ENCODE results near the gene KRTAP15-1.

Gene KRTAP15-1, protein sequence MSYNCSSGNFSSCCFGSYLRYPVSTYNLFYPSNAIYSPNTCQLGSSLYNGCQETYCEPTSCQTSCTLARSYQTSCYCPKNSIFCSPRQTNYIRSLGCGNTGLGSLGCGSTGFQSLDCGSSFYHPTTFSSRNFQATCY

DNA sequence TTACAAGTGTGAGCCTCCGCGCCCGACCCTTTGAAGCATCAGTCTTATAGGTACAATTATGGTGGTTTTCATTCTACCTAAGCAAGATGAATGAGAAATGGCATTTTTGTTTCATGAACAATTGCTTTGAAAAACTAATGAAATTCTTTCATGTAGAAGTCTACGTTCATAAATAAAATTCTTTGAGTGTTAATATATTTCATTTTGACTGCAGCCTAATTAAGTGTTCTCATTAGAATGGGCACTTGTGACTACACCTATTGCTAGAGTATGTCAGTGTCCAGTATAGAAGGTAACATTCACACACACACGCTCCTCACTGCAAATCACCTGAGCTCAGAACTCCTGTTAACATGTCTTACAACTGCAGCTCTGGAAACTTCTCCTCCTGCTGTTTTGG is at the start of gene KRTAP15-1:
KRTAP15-1 (plus strand) TSS at position 301 of the 400 bp plus-strand sequence; CDS start at position 354, 53 bp downstream.
- DNase-seq (ENCODE audit: low read depth, low spot score), result no peak
- H3K27ac ChIP-seq, result no peak within 1 kb of the TSS

DNA sequence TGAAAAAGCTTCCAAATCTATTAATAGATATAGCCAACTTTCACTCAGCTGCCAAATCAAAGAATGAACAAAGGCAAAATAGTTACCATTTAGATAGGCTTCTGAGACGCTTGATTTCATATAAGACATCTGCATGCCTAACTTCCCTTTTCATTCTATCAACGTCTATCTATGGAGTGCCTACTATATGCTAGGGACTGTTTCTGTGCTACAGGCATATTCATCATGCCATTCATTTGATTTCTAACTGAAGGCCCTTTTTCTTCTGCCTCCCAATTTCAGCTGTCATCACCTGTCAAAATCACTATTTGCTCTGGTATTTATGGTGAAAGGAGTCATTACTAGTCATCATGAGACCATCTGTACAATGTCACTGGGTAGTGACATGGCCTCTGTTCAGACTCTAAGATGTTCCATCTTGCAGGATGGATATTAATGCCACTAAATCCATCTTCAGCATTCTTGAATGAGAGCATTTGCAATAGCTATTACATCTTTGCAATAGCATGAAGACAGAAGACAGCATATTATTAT is 48.5 kb upstream of the KRTAP15-1 start:
- H3K27ac ChIP-seq, result no peak overlapping the region
- no peak for DNase-seq (ENCODE audit: low read depth, low spot score)

DNA sequence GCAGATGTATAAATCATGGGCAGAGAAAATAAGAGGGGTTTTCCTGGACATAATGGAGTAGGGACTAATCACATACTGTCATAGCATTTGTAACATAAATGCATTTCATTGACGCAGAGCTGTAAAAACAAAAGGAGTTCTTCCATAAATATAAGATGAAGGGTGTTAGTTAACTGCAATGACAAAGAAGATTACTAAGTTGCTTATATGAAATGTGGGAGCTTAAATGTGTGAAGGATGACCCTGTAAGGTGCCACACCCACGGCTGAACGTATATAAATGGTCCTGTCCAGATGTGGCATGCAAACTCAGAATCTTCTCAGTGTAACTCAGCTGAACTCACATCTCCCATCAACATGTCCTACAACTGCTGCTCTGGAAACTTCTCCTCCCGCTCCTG is 44.3 kb upstream of the KRTAP15-1 start, which contains the start of gene KRTAP13-1:
KRTAP13-1 (plus strand) TSS at position 301 of the 400 bp plus-strand sequence; CDS start at position 357, 56 bp downstream.
- no peak within 1 kb of the TSS for H3K27ac ChIP-seq

DNA sequence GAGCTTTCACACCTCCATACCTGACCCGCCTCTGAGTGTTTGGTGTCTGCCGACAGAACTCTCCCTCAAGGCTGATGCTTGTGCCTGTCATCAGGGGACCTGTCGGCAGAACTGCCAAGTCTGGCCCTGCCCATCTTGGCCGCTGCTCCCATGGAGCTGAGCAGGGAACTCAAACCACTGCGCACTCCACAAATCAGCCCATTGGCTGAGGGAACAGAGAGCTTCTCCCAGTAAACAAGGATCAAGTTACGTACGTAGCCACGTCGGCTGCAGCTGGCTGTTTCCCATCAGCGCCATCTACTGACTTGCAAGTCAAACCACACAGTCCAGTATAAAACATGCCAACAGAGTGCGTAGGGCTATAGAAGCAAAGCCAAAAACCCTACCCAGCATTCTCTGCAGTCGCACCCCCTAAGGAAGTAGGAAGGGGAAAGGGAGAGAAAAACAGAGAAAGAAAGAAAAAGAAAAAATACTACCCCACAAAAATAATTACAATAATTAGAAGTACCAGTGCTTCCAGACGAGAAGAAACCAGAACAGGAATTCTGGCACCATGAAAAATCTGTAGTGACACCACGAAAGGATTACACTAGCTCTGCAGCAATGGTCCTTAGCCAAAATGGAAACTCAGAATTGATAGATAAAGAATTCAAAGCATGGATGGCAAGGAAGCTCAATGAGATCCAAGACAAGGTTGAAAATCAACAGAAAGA is 31.1 kb upstream of the KRTAP15-1 start:
- DNase-seq (ENCODE audit: low read depth, low spot score), result peak; percentile 82
- H3K27ac ChIP-seq, result no peak overlapping the region

More for the DNA sequence above, 44.3 kb upstream of the KRTAP15-1 start, which contains the start of gene KRTAP13-1:
- no peak for DNase-seq (ENCODE audit: low read depth, low spot score)

DNA sequence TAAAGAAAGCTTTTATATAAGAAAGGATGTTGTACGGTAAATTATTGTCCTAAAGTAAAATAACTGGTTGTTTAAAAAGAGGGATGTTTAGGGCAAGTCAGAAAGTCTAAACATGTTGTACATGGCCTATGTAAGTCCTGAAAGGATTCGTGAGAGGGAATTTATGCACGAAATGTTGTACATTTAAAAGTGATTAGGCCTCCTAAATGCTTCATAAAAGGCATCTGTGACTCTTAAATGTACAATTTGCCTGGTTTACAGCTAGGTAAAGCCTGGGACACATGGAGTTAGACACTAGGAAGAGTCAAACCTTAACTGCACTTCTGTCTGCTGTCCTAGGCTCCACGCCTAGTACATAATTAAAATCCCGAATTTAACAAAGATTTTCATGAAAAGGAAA is 24.1 kb upstream of the KRTAP15-1 start:
- DNase-seq (ENCODE audit: low read depth, low spot score), result no peak

DNA sequence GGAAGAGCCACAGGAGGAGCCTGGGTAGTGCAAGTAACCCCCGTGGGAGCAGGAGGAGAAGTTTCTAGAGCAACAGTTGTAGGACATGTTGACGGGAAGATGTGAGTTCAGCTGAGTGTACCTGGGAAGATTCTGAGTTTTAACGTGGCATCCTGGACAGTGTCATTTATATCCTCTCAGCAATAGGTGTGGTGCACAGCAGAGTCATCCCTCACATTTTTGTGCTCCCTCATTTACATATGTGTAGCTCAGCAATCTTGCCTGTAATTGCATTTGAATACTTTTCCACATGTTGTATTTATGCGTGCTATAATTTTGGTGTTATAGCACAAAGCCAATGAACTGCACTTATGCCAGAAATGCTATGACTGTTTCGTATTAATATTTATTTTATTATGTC is 14.2 kb upstream of the KRTAP15-1 start, which contains the start of gene KRTAP13-3:
KRTAP13-3 (minus strand) TSS at position 101 of the 400 bp plus-strand sequence; CDS start at position 87, 14 bp downstream.
- no peak within 1 kb of the TSS for H3K27ac ChIP-seq
- no peak for DNase-seq (ENCODE audit: low read depth, low spot score)

More for the DNA sequence above, 24.1 kb upstream of the KRTAP15-1 start:
- no peak overlapping the region for H3K27ac ChIP-seq

DNA sequence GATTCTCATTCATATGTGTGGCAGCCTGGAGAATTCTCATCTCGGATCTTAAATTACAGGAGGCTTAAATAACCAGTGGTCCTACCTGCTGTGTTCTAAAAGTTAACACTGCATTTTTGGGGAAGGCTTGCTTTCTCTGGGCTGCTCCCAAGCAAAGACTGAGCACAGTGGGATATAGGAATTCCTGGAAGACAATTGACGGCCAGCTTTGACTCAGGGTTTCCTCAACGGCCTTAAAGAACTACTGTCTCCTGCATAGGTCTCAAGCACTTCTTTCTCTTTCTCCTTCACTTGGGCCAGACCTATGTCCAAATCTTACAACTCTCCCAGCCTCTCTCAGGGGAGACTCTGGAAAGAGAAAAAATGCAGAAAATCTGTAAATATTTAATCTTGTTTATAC is 13.3 kb upstream of the KRTAP15-1 start:
- no peak overlapping the region for H3K27ac ChIP-seq
- no peak for DNase-seq (ENCODE audit: low read depth, low spot score)

DNA sequence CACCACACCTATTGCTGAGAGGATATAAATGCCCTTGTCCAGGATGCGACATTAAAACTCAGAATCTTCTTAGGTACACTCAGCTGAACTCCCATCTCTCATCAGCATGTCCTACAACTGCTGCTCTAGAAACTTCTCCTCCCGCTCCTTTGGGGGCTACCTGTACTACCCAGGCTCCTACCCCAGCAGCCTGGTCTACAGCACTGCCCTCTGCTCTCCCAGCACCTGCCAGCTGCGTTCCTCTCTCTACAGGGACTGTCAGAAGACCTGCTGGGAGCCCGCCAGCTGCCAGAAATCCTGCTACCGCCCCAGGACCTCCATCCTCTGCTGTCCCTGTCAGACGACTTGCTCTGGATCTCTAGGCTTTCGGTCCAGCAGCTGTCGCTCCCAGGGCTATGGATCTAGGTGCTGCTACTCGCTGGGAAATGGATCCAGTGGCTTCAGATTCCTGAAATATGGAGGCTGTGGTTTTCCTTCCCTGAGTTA is 9.9 kb upstream of the KRTAP15-1 start, which contains the start of gene KRTAP13-4:
KRTAP13-4 (plus strand) TSS at position 51 of the 486 bp plus-strand sequence; CDS start at position 107, 56 bp downstream.
- no peak for DNase-seq (ENCODE audit: low read depth, low spot score)
- no peak within 1 kb of the TSS for H3K27ac ChIP-seq

DNA sequence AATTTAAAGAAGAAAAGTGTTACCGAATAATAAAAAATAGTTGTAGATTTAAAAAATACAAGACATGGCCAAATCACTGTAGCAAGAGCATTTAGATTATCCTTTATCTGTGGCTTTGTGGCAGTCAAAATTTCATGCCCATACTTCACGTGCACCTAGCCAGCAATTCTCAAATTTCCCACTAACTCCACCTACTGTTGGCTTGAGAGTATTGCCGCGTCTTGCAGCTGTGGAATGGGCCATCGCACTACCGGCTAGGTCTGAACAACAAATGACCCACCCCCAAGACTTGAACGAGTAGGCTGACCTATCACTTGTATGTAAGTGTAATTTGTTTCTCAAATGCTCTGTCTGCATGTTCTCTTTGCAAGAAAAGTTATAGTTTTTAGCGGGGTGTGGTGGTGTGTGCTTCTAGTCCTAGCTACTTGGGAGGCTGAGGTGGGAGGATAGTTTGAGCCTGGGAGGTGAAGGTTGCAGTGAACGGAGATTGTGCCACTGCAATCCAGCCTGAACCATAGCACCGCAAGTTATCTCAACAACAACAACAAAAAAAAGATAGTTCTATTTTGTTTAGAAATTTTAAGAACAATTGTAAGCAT is 5.9 kb upstream of the KRTAP15-1 start:
- DNase-seq (ENCODE audit: low read depth, low spot score), result no peak
- no peak overlapping the region for H3K27ac ChIP-seq

DNA sequence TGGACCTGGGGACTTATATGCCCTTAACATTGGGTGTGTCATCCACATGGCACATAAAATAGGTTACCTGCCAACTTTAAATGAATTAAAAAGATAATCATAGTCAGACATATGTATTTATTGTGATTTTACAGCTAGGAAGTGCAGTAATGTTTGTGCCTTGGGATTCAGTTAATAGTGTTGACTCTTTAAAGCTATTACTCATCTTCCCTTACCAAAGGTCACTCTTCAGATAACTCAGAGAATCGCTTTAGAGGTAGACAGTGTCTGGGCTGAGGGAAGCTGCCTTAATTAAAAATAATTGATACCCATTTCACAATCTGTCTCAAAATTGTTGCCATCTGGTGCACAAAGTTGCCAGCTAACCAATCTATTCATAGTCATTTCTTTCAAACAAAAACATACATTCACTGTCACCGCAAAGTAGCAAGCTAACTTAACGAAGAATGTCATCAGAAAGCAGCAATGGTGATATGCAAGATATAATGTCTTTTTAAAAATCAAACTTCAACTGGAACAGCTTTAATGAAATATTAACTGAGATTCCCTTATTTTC is 3.0 kb upstream of the KRTAP15-1 start:
- H3K27ac ChIP-seq, result no peak overlapping the region
- no peak for DNase-seq (ENCODE audit: low read depth, low spot score)

DNA sequence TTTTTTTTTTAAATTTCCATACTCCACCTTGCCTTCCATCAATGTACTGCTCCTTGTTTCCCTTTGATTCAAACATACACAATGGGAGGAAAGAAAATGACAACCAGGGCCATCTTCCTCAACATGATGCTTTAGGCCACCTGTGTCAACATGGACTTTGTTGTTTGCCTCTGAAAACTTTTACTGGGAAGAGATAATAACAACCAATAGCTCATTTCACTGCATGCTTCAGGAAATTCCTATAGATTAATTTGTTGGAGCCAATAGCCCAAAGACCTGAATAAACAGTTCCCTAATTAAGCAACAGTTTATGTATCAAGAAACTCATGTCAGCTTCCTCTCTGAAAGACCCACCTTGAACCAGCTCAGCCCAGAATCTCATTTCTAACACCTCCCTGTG is 3.2 kb downstream of the KRTAP15-1 start:
- H3K27ac ChIP-seq, result no peak overlapping the region
- no peak for DNase-seq (ENCODE audit: low read depth, low spot score)

DNA sequence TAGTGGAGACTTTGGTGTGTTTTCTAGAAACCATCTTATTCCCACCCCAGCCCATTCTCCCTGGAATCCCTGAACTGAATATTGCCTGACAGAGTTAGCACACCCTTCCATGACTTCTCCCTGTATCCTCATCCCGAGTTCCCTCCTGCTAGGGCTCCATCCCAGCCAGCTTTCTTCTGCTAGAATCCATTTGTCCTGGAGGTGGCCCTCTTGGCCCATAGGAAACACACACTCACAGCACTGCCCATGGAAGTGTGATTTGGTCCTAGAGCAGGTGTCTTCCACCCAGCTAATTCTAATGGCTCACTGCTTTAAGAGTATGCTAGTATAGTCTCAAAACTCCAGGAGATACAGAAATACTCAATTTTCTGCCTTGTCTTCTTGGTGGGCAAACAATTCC is 4.1 kb downstream of the KRTAP15-1 start:
- DNase-seq (ENCODE audit: low read depth, low spot score), result no peak

DNA sequence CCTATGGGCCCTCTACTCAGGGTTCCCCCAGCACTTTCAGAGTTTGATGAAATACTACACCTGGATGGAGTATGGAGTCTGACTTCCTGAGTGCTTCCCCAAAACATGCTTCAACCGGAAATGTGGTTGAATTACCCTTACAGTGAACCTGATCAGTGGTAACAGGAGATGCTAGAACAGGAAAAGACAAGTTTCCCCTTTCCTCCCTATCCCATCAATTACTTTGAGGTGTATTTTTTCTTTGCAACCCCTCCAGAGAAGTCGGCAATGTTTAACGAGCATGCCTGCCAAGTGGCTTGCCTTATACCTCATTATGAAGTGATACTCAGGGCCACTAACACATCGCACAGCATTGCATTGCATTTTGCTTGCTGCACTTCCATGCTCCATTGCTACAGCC is 7.0 kb downstream of the KRTAP15-1 start:
- DNase-seq (ENCODE audit: low read depth, low spot score), result no peak
- H3K27ac ChIP-seq, result no peak overlapping the region

More for the DNA sequence above, 4.1 kb downstream of the KRTAP15-1 start:
- H3K27ac ChIP-seq, result no peak overlapping the region

DNA sequence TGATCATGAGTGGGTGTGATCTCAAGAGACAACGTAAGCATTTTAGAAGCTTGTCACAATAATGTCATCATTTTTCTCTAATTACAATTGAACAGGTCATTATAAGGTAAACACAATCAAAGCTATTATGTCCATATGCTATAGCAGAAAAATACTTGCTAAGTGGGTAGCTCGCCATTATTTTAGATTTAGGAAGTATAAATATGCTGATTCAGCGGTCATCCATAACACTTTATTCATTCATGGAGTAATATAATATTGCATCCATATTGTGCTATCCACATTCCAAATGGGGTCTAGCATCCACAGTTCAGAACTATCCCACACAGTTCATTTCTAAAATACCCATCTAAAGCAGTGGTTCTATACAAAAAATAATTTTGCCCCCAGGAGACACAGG is 8.4 kb downstream of the KRTAP15-1 start:
- DNase-seq (ENCODE audit: low read depth, low spot score), result no peak
- H3K27ac ChIP-seq, result no peak overlapping the region

DNA sequence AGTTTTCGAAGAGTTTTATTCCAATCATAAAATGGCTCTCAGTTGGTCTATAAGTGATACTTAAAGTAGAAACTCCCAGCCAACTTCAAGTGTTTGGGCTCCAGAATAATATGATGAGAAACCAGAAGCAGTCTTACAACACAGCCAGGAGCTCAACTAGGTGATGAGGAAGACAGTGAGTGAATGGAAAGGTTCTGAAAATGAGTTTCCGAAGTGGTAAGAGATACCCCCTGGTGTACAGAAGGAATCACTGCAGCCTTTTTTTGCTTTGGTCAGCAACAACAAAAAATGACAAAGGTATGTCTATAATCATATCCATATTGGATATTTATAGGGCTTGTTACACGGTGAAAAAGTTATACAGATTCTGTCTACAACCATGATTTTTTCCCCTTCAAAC is 23.6 kb downstream of the KRTAP15-1 start:
- H3K27ac ChIP-seq, result no peak overlapping the region
- no peak for DNase-seq (ENCODE audit: low read depth, low spot score)

DNA sequence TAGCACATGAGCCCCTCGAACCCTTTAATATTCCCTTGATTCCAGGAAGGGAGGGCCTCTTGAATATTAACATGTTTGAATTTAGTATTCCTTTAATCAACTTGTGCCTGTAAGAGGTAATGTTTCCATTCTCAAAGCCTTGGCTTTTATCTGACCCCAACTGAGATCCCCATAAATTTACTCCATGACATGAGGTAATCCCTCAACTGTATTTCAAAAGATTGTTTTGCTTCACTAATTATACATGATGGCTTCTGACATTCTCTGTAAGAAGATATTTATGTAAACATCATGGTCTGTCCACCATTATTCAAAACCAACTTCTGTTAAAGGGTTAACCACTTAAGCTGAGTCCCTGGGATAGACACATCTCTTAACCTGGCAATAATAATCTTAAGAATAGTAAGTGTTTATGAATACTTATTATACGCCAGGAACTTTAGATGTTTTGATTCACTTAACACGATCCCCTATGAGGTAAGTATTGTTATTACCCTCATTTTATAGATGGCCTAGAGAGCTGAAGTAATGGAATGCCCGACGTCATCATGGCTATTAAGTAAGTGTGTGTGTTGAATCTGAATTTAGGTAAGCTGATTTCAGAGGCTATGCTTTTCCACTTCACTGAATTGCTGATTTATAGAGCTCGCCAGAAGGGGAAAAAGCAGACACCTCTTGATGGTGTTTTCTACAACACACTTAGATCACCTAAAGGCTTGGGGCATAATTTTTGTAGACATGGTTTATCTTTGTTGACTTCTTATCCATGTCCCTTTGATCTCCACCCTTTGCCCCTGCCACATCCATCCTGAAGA is 29.0 kb downstream of the KRTAP15-1 start:
- no peak overlapping the region for H3K27ac ChIP-seq

DNA sequence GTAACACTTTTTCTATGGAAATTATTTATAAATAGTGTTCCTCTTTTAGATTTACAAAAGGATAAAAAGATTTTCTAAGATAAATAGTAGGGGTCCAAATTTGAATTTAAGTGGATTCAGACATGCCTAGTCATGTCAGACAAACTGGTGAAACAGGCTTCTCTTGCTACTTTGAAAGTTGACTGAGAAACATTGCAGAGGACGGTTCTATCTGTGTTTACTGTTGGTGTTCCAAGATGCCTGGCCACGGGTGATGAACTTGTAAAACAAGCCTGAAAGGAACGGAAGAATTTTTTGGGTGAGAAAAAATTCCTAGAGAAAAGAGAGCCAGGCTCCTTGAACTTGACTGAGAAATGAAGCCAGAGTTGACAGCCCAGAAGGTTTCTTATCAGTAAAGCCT is 37.9 kb downstream of the KRTAP15-1 start:
- DNase-seq (ENCODE audit: low read depth, low spot score), result peak; percentile 29
- H3K27ac ChIP-seq, result peak overlapping the region; percentile 29

More for the DNA sequence above, 29.0 kb downstream of the KRTAP15-1 start:
- no peak for DNase-seq (ENCODE audit: low read depth, low spot score)

DNA sequence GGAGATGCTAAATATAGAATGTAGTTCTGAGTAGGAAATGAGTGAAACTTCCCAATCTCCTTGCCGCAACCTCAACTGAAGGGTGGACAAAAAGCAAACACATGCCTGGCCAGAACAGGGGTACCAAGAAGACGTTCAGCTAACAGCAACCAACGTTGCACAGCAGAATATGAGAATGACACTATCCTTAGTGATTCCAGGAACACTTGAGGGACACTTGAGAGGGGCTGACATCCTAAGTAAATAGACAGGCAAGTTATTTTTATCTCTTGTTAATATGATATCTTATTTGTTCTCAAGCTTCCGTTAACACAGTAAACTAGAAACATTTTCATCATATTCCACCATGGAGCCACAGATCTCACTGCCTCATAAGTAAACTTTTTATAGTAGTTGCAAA is 39.2 kb downstream of the KRTAP15-1 start:
- no peak overlapping the region for H3K27ac ChIP-seq
- no peak for DNase-seq (ENCODE audit: low read depth, low spot score)

DNA sequence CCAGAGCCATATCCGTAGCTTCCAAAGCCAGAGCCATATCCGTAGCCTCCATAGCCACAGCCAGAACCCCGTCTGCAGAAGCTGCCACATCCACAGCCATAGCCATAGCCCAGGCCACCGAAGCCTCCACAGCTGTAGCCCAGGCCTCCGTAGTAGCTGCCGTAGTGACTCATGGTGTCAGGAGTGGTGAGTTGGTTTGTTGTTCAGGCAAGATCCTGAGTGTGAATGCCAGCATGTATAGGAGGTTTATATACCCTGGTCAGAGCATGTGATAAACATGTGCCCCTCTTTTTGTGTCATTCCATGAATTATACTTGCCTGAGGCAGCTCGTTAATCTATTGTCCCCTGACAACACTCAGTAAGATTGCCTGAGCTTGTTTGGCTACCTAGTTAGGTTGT is 40.1 kb downstream of the KRTAP15-1 start, which contains the start of gene KRTAP19-1:
KRTAP19-1 (minus strand) TSS at position 223 of the 400 bp plus-strand sequence; CDS start at position 173, 50 bp downstream.
- DNase-seq (ENCODE audit: low read depth, low spot score), result peak; percentile 43
- H3K27ac ChIP-seq, result no peak within 1 kb of the TSS
